WTC11 (cell line): ENCODE measurements around the gene ILKAP. TPM values are rescaled to one million over a fixed set of nuclear protein-coding genes. Genes with fewer than 3 reads are reported as not detected.

ENCODE experiments used
- ATAC-seq: fragments of 200-7000 bp; cut with Tn5 transposase; 2 replicates; pipeline ENCODE4 v1.10.0; 2021; ENCODE audit warnings: mild to moderate bottlenecking, moderate library complexity
- CTCF ChIA-PET: fragments of 300-600 bp; sonication (Branson Sonifier 250); formaldehyde crosslinking; loops from one replicate; lab custom pipeline; 2021; ENCODE audit warnings: antibody characterized with exemption; lab: Charles Lee
- POLR2A ChIA-PET: fragments of 350-600 bp; sonication (Branson Sonifier 250); formaldehyde crosslinking; loops from one replicate; lab custom pipeline; 2021; ENCODE audit warnings: antibody characterized with exemption; lab: Charles Lee
- DNase-seq: peaks from one replicate; pipeline ENCODE4 v3.0.0; 2021; ENCODE audit warnings: low spot score
- H3K27ac Mint-ChIP-seq: 2 replicates; pipeline ENCODE4 v1.8.0; 2021; ENCODE audit warnings: mixed read lengths
- H3K27me3 Mint-ChIP-seq: 2 replicates; pipeline ENCODE4 v1.8.0; 2021; ENCODE audit warnings: low read depth, mild to moderate bottlenecking, moderate library complexity, mixed read lengths
- H3K36me3 Mint-ChIP-seq: 2 replicates; pipeline ENCODE4 v1.8.0; 2021; ENCODE audit warnings: mixed read lengths
- H3K4me1 Mint-ChIP-seq: 2 replicates; pipeline ENCODE4 v1.8.0; 2022; ENCODE audit warnings: mixed read lengths
- H3K4me3 Mint-ChIP-seq: 2 replicates; pipeline ENCODE4 v1.8.0; 2021; ENCODE audit warnings: mild to moderate bottlenecking, moderate library complexity, mixed read lengths
- H3K9me3 Mint-ChIP-seq: 2 replicates; pipeline ENCODE4 v1.8.0; 2021; ENCODE audit warnings: mixed read lengths
- CREB1 ChIP-seq: sonication (generic); formaldehyde crosslinking; IDR thresholded peaks from 2 replicates; pipeline ENCODE4 v1.8.0; 2023; ENCODE audit warnings: mild to moderate bottlenecking, missing genetic modification reagents
- GABPB1 ChIP-seq: sonication (generic); formaldehyde crosslinking; IDR thresholded peaks from 2 replicates; pipeline ENCODE4 v1.8.1; 2023; ENCODE audit warnings: mild to moderate bottlenecking, missing genetic modification reagents
- SOX15 ChIP-seq: fragments of 250-450 bp; sonication (Bioruptor Pico); IDR thresholded peaks from 2 replicates; pipeline ENCODE4 v1.9.0; 2021; ENCODE audit warnings: mild to moderate bottlenecking
- TP53 ChIP-seq: sonication (generic); formaldehyde crosslinking; IDR thresholded peaks from 2 replicates; pipeline ENCODE4 v1.8.1; 2023; ENCODE audit warnings: mild to moderate bottlenecking, missing genetic modification reagents
- ZBTB21 ChIP-seq: sonication (generic); formaldehyde crosslinking; IDR thresholded peaks from 2 replicates; pipeline ENCODE4 v1.8.1; 2023; ENCODE audit warnings: mild to moderate bottlenecking, missing genetic modification reagents, borderline replicate concordance
- ZNF416 ChIP-seq: fragments of 250-450 bp; sonication (Bioruptor Pico); IDR thresholded peaks from 2 replicates; pipeline ENCODE4 v1.9.0; 2021; ENCODE audit warnings: mild to moderate bottlenecking, inconsistent platforms
- total RNA-seq: library from RNA; stranded (reverse); gene quantifications from 3 replicates; pipeline ENCODE4 v1.2.3, GENCODE V29; 2021
- TF ChIP-seq, protein P1 (sequence below): sonication (generic); formaldehyde crosslinking; IDR thresholded peaks from 2 replicates; pipeline ENCODE4 v1.8.1; 2022; ENCODE audit warnings: missing genetic modification reagents, borderline replicate concordance
- TF ChIP-seq, protein P2 (sequence below): fragments of 250-450 bp; sonication (Bioruptor Pico); IDR thresholded peaks from 2 replicates; pipeline ENCODE4 v1.9.0; 2021; ENCODE audit warnings: moderate library complexity, mild to moderate bottlenecking, inconsistent platforms, borderline replicate concordance
- TF ChIP-seq, protein P3 (sequence below): fragments of 250-450 bp; sonication (Bioruptor Pico); IDR thresholded peaks from 2 replicates; pipeline ENCODE4 v1.9.0; 2021; ENCODE audit warnings: mild to moderate bottlenecking
- TF ChIP-seq, protein P4 (sequence below): sonication (generic); formaldehyde crosslinking; IDR thresholded peaks from 2 replicates; pipeline ENCODE4 v1.8.1; 2023; ENCODE audit warnings: mild to moderate bottlenecking, moderate library complexity, missing genetic modification reagents
- TF ChIP-seq, protein P5 (sequence below): sonication (generic); formaldehyde crosslinking; IDR thresholded peaks from 2 replicates; pipeline ENCODE4 v1.8.0; 2023; ENCODE audit warnings: mild to moderate bottlenecking, missing genetic modification reagents
- TF ChIP-seq, protein P6 (sequence below): sonication (generic); formaldehyde crosslinking; IDR thresholded peaks from 2 replicates; pipeline ENCODE4 v1.8.0; 2022; ENCODE audit warnings: mild to moderate bottlenecking, missing genetic modification reagents
- TF ChIP-seq, protein P7 (sequence below): sonication (generic); formaldehyde crosslinking; IDR thresholded peaks from 2 replicates; pipeline ENCODE4 v1.8.1; 2023; ENCODE audit warnings: mild to moderate bottlenecking, missing genetic modification reagents, moderate library complexity
- TF ChIP-seq, protein P8 (sequence below): fragments of 250-450 bp; sonication (Bioruptor Pico); IDR thresholded peaks from 2 replicates; pipeline ENCODE4 v2.1.2; 2022; ENCODE audit warnings: mild to moderate bottlenecking, moderate library complexity

Gene ILKAP
- total RNA-seq, 1 experiment from 2014 or later: 32.7 TPM

DNA sequence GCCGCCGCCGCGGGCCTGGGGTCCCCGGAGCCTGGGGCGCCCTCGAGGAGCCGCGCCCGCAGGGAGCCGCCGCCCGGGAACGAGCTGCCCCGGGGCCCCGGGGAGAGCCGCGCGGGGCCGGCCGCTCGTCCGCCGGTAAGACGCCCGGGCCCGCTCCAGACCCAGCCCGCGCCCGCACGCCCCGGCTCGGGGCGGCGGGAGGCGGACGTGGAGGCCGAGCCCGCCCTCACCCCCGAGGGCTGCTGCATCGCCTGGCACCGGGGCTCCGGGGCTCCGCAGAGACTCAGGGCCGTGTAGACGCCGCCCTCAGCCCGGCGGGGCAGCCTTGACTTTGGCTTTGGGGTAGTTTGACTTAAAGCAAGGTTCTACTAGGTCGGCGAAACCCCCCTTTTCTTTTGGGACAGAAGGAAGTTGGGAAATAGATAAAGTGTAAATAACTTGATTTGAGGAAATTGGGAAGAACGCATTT is 44.4 kb downstream of the ILKAP start:
- peak overlapping the region; percentile 71 for H3K4me3 Mint-ChIP-seq
- peaks cover 42% of the 10 kb centered on the region for H3K27me3 Mint-ChIP-seq
- ATAC-seq (peak; percentile 6), DNase-seq (no peak)
- H3K9me3 Mint-ChIP-seq: peaks cover 5% of the 10 kb centered on the region
- H3K36me3 Mint-ChIP-seq: no peaks in the 10 kb centered on the region
- TF ChIP-seq, protein P1, sequence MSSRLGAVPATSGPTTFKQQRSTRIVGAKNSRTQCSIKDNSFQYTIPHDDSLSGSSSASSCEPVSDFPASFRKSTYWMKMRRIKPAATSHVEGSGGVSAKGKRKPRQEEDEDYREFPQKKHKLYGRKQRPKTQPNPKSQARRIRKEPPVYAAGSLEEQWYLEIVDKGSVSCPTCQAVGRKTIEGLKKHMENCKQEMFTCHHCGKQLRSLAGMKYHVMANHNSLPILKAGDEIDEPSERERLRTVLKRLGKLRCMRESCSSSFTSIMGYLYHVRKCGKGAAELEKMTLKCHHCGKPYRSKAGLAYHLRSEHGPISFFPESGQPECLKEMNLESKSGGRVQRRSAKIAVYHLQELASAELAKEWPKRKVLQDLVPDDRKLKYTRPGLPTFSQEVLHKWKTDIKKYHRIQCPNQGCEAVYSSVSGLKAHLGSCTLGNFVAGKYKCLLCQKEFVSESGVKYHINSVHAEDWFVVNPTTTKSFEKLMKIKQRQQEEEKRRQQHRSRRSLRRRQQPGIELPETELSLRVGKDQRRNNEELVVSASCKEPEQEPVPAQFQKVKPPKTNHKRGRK (CRISPR knock-in tag): no peak
- TF ChIP-seq, protein P2, sequence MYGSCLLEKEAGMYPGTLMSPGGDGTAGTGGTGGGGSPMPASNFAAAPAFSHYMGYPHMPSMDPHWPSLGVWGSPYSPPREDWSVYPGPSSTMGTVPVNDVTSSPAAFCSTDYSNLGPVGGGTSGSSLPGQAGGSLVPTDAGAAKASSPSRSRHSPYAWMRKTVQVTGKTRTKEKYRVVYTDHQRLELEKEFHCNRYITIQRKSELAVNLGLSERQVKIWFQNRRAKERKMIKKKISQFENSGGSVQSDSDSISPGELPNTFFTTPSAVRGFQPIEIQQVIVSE (CRISPR knock-in tag): no peak
- TF ChIP-seq, protein P3, sequence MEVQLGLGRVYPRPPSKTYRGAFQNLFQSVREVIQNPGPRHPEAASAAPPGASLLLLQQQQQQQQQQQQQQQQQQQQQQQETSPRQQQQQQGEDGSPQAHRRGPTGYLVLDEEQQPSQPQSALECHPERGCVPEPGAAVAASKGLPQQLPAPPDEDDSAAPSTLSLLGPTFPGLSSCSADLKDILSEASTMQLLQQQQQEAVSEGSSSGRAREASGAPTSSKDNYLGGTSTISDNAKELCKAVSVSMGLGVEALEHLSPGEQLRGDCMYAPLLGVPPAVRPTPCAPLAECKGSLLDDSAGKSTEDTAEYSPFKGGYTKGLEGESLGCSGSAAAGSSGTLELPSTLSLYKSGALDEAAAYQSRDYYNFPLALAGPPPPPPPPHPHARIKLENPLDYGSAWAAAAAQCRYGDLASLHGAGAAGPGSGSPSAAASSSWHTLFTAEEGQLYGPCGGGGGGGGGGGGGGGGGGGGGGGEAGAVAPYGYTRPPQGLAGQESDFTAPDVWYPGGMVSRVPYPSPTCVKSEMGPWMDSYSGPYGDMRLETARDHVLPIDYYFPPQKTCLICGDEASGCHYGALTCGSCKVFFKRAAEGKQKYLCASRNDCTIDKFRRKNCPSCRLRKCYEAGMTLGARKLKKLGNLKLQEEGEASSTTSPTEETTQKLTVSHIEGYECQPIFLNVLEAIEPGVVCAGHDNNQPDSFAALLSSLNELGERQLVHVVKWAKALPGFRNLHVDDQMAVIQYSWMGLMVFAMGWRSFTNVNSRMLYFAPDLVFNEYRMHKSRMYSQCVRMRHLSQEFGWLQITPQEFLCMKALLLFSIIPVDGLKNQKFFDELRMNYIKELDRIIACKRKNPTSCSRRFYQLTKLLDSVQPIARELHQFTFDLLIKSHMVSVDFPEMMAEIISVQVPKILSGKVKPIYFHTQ (CRISPR knock-in tag): no peak
- TF ChIP-seq, protein P4, sequence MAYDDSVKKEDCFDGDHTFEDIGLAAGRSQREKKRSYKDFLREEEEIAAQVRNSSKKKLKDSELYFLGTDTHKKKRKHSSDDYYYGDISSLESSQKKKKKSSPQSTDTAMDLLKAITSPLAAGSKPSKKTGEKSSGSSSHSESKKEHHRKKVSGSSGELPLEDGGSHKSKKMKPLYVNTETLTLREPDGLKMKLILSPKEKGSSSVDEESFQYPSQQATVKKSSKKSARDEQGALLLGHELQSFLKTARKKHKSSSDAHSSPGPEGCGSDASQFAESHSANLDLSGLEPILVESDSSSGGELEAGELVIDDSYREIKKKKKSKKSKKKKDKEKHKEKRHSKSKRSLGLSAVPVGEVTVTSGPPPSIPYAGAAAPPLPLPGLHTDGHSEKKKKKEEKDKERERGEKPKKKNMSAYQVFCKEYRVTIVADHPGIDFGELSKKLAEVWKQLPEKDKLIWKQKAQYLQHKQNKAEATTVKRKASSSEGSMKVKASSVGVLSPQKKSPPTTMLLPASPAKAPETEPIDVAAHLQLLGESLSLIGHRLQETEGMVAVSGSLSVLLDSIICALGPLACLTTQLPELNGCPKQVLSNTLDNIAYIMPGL (CRISPR knock-in tag): no peak
- no peak for TF ChIP-seq TP53 (CRISPR knock-in tag)
- no peak for TF ChIP-seq SOX15 (CRISPR knock-in tag)
- TF ChIP-seq, protein P5, sequence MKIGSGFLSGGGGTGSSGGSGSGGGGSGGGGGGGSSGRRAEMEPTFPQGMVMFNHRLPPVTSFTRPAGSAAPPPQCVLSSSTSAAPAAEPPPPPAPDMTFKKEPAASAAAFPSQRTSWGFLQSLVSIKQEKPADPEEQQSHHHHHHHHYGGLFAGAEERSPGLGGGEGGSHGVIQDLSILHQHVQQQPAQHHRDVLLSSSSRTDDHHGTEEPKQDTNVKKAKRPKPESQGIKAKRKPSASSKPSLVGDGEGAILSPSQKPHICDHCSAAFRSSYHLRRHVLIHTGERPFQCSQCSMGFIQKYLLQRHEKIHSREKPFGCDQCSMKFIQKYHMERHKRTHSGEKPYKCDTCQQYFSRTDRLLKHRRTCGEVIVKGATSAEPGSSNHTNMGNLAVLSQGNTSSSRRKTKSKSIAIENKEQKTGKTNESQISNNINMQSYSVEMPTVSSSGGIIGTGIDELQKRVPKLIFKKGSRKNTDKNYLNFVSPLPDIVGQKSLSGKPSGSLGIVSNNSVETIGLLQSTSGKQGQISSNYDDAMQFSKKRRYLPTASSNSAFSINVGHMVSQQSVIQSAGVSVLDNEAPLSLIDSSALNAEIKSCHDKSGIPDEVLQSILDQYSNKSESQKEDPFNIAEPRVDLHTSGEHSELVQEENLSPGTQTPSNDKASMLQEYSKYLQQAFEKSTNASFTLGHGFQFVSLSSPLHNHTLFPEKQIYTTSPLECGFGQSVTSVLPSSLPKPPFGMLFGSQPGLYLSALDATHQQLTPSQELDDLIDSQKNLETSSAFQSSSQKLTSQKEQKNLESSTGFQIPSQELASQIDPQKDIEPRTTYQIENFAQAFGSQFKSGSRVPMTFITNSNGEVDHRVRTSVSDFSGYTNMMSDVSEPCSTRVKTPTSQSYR (CRISPR knock-in tag): no peak
- TF ChIP-seq, protein P6, sequence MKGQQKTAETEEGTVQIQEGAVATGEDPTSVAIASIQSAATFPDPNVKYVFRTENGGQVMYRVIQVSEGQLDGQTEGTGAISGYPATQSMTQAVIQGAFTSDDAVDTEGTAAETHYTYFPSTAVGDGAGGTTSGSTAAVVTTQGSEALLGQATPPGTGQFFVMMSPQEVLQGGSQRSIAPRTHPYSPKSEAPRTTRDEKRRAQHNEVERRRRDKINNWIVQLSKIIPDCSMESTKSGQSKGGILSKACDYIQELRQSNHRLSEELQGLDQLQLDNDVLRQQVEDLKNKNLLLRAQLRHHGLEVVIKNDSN: no peak
- TF ChIP-seq, protein P7, sequence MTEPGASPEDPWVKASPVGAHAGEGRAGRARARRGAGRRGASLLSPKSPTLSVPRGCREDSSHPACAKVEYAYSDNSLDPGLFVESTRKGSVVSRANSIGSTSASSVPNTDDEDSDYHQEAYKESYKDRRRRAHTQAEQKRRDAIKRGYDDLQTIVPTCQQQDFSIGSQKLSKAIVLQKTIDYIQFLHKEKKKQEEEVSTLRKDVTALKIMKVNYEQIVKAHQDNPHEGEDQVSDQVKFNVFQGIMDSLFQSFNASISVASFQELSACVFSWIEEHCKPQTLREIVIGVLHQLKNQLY (CRISPR knock-in tag): no peak
- no peak for TF ChIP-seq ZBTB21 (CRISPR knock-in tag)
- TF ChIP-seq, protein P8, sequence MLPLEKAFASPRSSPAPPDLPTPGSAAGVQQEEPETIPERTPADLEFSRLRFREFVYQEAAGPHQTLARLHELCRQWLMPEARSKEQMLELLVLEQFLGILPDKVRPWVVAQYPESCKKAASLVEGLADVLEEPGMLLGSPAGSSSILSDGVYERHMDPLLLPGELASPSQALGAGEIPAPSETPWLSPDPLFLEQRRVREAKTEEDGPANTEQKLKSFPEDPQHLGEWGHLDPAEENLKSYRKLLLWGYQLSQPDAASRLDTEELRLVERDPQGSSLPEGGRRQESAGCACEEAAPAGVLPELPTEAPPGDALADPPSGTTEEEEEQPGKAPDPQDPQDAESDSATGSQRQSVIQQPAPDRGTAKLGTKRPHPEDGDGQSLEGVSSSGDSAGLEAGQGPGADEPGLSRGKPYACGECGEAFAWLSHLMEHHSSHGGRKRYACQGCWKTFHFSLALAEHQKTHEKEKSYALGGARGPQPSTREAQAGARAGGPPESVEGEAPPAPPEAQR (CRISPR knock-in tag): no peak
- TF ChIP-seq ZNF416 (CRISPR knock-in tag): no peak
- TF ChIP-seq GABPB1: no peak
- no peak for TF ChIP-seq CREB1 (CRISPR knock-in tag)
- H3K27ac Mint-ChIP-seq: no peak overlapping the region
- peaks cover 11% of the 10 kb centered on the region for H3K4me1 Mint-ChIP-seq
- CTCF ChIA-PET: interaction anchor here (0.6 to 2.2 kb wide), 7 partner anchors 17 to 301 kb away, joined by 3 to 35 read pairs (median 3); no protein-coding TSS in a partner anchor
- POLR2A ChIA-PET: no interaction called here
